Prostate gland (tissue), 2 donors: Measurements from ENCODE around the gene ENPEP.

Experiments used
- CTCF ChIP-seq, 4 experiments: fragments of 200-600 bp in 2 of 4; fragments of 450-650 bp in 2 of 4; sonication (generic) in 2 of 4; IDR thresholded peaks; 1 replicate in 3 of 4; 2 replicates in 1 of 4; pipeline ENCODE4 v1.5.1; 2016 to 2019; ENCODE audit warnings: antibody characterized with exemption in 4 of 4, mild to moderate bottlenecking in 2 of 4, moderate library complexity in 2 of 4
- POLR2A ChIP-seq: fragments of 450-650 bp; IDR thresholded peaks from one replicate; pipeline ENCODE4 v1.6.1; 2016; ENCODE audit warnings: antibody characterized with exemption, mild to moderate bottlenecking

- TF ChIP-seq POLR2A (no peak), CTCF (IDR thresholded peaks at IDR 0.05) (no peak)
These were observed 136.8 kb downstream of the ENPEP start for GRCh38 chr4:110612631-110613269.
